ENCODE measurements around the gene FAM9B.

DNA sequence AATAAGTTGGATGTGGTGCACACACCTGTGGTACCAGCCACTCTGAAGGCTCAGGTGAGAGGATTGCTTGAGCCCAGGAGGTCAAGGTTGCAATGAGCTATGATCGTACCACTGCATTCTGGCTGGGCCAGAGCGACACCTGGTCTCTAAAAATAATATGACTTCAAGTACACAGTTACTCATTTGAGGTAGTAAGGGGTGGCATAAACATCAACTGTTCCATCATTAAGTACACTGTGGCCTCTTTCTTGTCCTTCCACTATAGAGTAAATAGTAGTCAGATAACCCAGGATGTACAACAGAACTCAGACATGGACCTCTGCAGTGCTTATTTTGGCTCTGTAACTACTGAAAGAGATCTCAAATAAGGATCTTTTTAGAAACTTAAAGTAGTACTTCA, 10.6 kb downstream of the FAM9B start:
- TF ChIP-seq, protein P1, sequence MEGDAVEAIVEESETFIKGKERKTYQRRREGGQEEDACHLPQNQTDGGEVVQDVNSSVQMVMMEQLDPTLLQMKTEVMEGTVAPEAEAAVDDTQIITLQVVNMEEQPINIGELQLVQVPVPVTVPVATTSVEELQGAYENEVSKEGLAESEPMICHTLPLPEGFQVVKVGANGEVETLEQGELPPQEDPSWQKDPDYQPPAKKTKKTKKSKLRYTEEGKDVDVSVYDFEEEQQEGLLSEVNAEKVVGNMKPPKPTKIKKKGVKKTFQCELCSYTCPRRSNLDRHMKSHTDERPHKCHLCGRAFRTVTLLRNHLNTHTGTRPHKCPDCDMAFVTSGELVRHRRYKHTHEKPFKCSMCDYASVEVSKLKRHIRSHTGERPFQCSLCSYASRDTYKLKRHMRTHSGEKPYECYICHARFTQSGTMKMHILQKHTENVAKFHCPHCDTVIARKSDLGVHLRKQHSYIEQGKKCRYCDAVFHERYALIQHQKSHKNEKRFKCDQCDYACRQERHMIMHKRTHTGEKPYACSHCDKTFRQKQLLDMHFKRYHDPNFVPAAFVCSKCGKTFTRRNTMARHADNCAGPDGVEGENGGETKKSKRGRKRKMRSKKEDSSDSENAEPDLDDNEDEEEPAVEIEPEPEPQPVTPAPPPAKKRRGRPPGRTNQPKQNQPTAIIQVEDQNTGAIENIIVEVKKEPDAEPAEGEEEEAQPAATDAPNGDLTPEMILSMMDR (IDR thresholded peaks at IDR 0.05), result no peak
- no peak for TF ChIP-seq ZFX (IDR thresholded peaks at IDR 0.05; ENCODE audit: borderline replicate concordance)

Measured in 22Rv1 (cell line).